Breast epithelium (tissue), 3 donors: ENCODE data around the gene CIAO1.

Experiments
- POLR2A ChIP-seq: fragments of 450-650 bp; IDR thresholded peaks from one replicate; pipeline ENCODE4 v1.6.1; 2016; ENCODE audit warnings: antibody characterized with exemption, mild to moderate bottlenecking, moderate library complexity
- TF ChIP-seq, protein P1 (sequence below), 3 donors: fragments of 450-650 bp; IDR thresholded peaks; one replicate each; pipeline ENCODE4 v1.5.1; 2016 to 2017; ENCODE audit warnings: antibody characterized with exemption in 3 of 3, mild to moderate bottlenecking in 3 of 3, moderate library complexity in 3 of 3

GRCh38 chr2:96315005-96315399 lies 49.0 kb downstream of the CIAO1 start:
- TF ChIP-seq, protein P1, sequence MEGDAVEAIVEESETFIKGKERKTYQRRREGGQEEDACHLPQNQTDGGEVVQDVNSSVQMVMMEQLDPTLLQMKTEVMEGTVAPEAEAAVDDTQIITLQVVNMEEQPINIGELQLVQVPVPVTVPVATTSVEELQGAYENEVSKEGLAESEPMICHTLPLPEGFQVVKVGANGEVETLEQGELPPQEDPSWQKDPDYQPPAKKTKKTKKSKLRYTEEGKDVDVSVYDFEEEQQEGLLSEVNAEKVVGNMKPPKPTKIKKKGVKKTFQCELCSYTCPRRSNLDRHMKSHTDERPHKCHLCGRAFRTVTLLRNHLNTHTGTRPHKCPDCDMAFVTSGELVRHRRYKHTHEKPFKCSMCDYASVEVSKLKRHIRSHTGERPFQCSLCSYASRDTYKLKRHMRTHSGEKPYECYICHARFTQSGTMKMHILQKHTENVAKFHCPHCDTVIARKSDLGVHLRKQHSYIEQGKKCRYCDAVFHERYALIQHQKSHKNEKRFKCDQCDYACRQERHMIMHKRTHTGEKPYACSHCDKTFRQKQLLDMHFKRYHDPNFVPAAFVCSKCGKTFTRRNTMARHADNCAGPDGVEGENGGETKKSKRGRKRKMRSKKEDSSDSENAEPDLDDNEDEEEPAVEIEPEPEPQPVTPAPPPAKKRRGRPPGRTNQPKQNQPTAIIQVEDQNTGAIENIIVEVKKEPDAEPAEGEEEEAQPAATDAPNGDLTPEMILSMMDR (IDR thresholded peaks at IDR 0.05), result no peak
- no peak for TF ChIP-seq POLR2A
